CD4-positive, alpha-beta T cell (primary cell): ENCODE data around the gene AP1M1. TPM values are rescaled to one million over a fixed set of nuclear protein-coding genes. Genes with fewer than 3 reads are reported as not detected.
A peak's percentile ranks its signal among the peaks of the same experiment; 100 is the strongest.

Source experiments
- ATAC-seq: fragments of 200-7000 bp; cut with Tn5 transposase; one replicate; pipeline ENCODE4 v1.10.0; 2022; ENCODE audit warnings: mild to moderate bottlenecking; ENCODE audit not compliant: poor library complexity
- CTCF ChIA-PET: fragments of 350-600 bp; sonication (Branson Sonifier 250); formaldehyde crosslinking; loops from one replicate; lab custom pipeline; 2021; ENCODE audit warnings: antibody characterized with exemption, inconsistent platforms; lab: Charles Lee
- POLR2A ChIA-PET: fragments of 350-600 bp; sonication (Branson Sonifier 250); formaldehyde crosslinking; loops from one replicate; lab custom pipeline; 2021; ENCODE audit warnings: antibody characterized with exemption, inconsistent platforms; lab: Charles Lee
- DNase-seq, 14 experiments: peaks; one replicate each; pipeline ENCODE4 v3.0.0-alpha.2; 2013 to 2020; ENCODE audit warnings: mixed read lengths in 2 of 14
- H3K27ac ChIP-seq, 2 donors: one replicate each; pipeline versions ENCODE4 v1.5.1 to v1.7.0; 2013; ENCODE audit warnings: low read length in 2 of 2, low read depth in 1 of 2, mild to moderate bottlenecking in 1 of 2
- H3K27me3 ChIP-seq, 2 experiments: 1 replicate in 1 of 2; 2 replicates in 1 of 2; pipeline versions ENCODE4 v1.6.1 to v1.7.0; 2013; ENCODE audit warnings: low read length in 2 of 2, control low read depth in 1 of 2, mild to moderate bottlenecking in 1 of 2, moderate library complexity in 1 of 2; ENCODE audit not compliant: insufficient read depth in 2 of 2, control insufficient read depth in 1 of 2
- H3K36me3 ChIP-seq: one replicate; pipeline ENCODE4 v1.6.1; 2013; ENCODE audit warnings: low read length, control low read depth; ENCODE audit not compliant: insufficient read depth
- H3K4me1 ChIP-seq: one replicate; pipeline ENCODE4 v1.6.1; 2013; ENCODE audit warnings: low read length, control low read depth; ENCODE audit not compliant: insufficient read depth
- H3K4me3 ChIP-seq: one replicate; pipeline ENCODE4 v1.5.1; 2013; ENCODE audit warnings: mild to moderate bottlenecking, low read length, moderate library complexity
- H3K9me3 ChIP-seq, 2 experiments: 1 replicate in 1 of 2; 2 replicates in 1 of 2; pipeline versions ENCODE4 v1.6.1 to v1.7.0; 2013; ENCODE audit warnings: low read length in 2 of 2, mild to moderate bottlenecking in 2 of 2, control low read depth in 1 of 2, moderate library complexity in 1 of 2; ENCODE audit not compliant: control insufficient read depth in 1 of 2, insufficient read depth in 1 of 2
- H3K27ac Mint-ChIP-seq: one replicate; pipeline ENCODE4 v1.8.0; 2020; ENCODE audit warnings: mixed read lengths
- H3K27me3 Mint-ChIP-seq: one replicate; pipeline ENCODE4 v1.8.0; 2021; ENCODE audit warnings: mixed read lengths
- H3K36me3 Mint-ChIP-seq: one replicate; pipeline ENCODE4 v1.8.0; 2021; ENCODE audit warnings: low read depth, mixed read lengths
- H3K4me1 Mint-ChIP-seq: one replicate; pipeline ENCODE4 v1.8.0; 2021; ENCODE audit warnings: low read depth, mixed read lengths
- H3K4me3 Mint-ChIP-seq: one replicate; pipeline ENCODE4 v1.8.0; 2020; ENCODE audit warnings: mild to moderate bottlenecking, mixed read lengths
- H3K9me3 Mint-ChIP-seq: one replicate; pipeline ENCODE4 v1.8.0; 2020; ENCODE audit warnings: mixed read lengths
- CTCF ChIP-seq: fragments of 200-600 bp; IDR thresholded peaks from one replicate; pipeline ENCODE4 v1.8.0; 2022; ENCODE audit warnings: antibody characterized with exemption, mild to moderate bottlenecking
- intact Hi-C, 2 experiments: fragments of 100-400 bp; cut with DNase I in 1 of 2; cut with micrococcal nuclease in 1 of 2; formaldehyde crosslinking; loops; one replicate each; pipeline versions ENCODE4 v1.15.1 to v1.9.0; 2023 to 2025; cut with DNase I, micrococcal nuclease
- total RNA-seq, 174 experiments: library from RNA in 2 of 174; stranded (reverse) in 2 of 174; gene quantifications; one replicate each; pipeline ENCODE4 v1.2.3 and lab custom pipeline; 2021 to 2026

Gene AP1M1
- total RNA-seq, 2 experiments from 2014 or later = 52.1 to 58.3 TPM

GRCh38 chr19:16180611-16181010 is 17.1 kb upstream of the AP1M1 start:
- H3K36me3 ChIP-seq = no peaks in the 10 kb centered on the region
- ChIA-PET CTCF (interaction anchor here (3.2 kb wide), 1 partner anchor 139 kb away, joined by 15 read pairs; no protein-coding TSS in a partner anchor), POLR2A (no interaction called here)
- peaks cover 14% of the 10 kb centered on the region for H3K4me1 Mint-ChIP-seq
- ATAC-seq (no peak), DNase-seq (no peak)
- intact Hi-C loops = loop anchor here (10.0 kb wide), 2 partner anchors 106 to 736 kb away; partner anchors contain the start of genes TPM4 (in 1 of the 2) and WIZ (in 1 of the 2)
- H3K27me3 ChIP-seq = no peaks in the 10 kb centered on the region
- TF ChIP-seq CTCF = no peak
- H3K4me1 ChIP-seq = peaks cover 18% of the 10 kb centered on the region
- H3K36me3 Mint-ChIP-seq = peaks cover 7% of the 10 kb centered on the region
- H3K4me3 Mint-ChIP-seq = no peak overlapping the region
- no peaks in the 10 kb centered on the region for H3K9me3 Mint-ChIP-seq
- no peak overlapping the region for H3K4me3 ChIP-seq
- H3K27ac ChIP-seq = no peak overlapping the region
- H3K27ac Mint-ChIP-seq = no peak overlapping the region
- H3K27me3 Mint-ChIP-seq = no peaks in the 10 kb centered on the region
- peaks cover 0 to 2% of the 10 kb centered on the region in 2 experiments for H3K9me3 ChIP-seq

- no peak for DNase-seq
- peak overlapping the region; percentile 92 for H3K4me3 ChIP-seq
These were observed 13.0 kb upstream of the AP1M1 start for GRCh38 chr19:16184665-16185122.

More at GRCh38 chr19:16184665-16185122, 13.0 kb upstream of the AP1M1 start:
- ChIA-PET CTCF (interaction anchor here (0.6 to 1.5 kb wide), 3 partner anchors 13 to 121 kb away, joined by 3 to 5 read pairs (median 3); partner anchors contain the start of gene AP1M1), POLR2A (interaction anchor here (0.7 to 2.6 kb wide), 24 partner anchors 10 to 1764 kb away, joined by 3 to 23 read pairs (median 5); partner anchors contain the start of genes AP1M1, HSH2D, KLF2 and RAB8A)
- intact Hi-C loops = loop anchor here (1.0 to 10.0 kb wide), 5 partner anchors 13 to 740 kb away; partner anchors contain the start of genes AP1M1 (in 2 of the 2), RAB8A (in 2 of the 2), TPM4 (in 1 of the 2) and WIZ (in 1 of the 2)
- no peak overlapping the region for H3K27ac ChIP-seq
- ATAC-seq = no peak
- Mint-ChIP-seq H3K4me3 (peak overlapping the region; percentile 93), H3K9me3 (no peaks in the 10 kb centered on the region), H3K36me3 (peaks cover 38% of the 10 kb centered on the region), H3K27ac (peak overlapping the region; percentile 87), H3K27me3 (no peaks in the 10 kb centered on the region), H3K4me1 (peaks cover 29% of the 10 kb centered on the region)
- no peaks in the 10 kb centered on the region for H3K9me3 ChIP-seq
- H3K36me3 ChIP-seq = peaks cover 24% of the 10 kb centered on the region
- H3K27me3 ChIP-seq = no peaks in the 10 kb centered on the region
- no peak for TF ChIP-seq CTCF
- H3K4me1 ChIP-seq = peaks cover 40% of the 10 kb centered on the region
